Neutrophil (primary cell): ENCODE measurements around the gene CDK5.

ENCODE experiments used
- H3K27ac ChIP-seq: fragments of 200-600 bp; sonication (generic); 2 replicates; pipeline ENCODE4 v1.5.1; 2016; ENCODE audit warnings: mild to moderate bottlenecking, moderate library complexity
- H3K27me3 ChIP-seq: fragments of 200-600 bp; sonication (generic); 2 replicates; pipeline ENCODE4 v1.6.0; 2016; ENCODE audit warnings: mild to moderate bottlenecking
- H3K36me3 ChIP-seq: fragments of 200-600 bp; sonication (generic); 2 replicates; pipeline ENCODE4 v1.5.1; 2017
- H3K4me1 ChIP-seq, 2 experiments: fragments of 200-600 bp in 1 of 2; sonication (generic) in 1 of 2; 1 replicate in 1 of 2; 2 replicates in 1 of 2; pipeline versions ENCODE4 v1.5.1 to v1.6.1; 2013 to 2016; ENCODE audit warnings: low read depth in 1 of 2, low read length in 1 of 2, mild to moderate bottlenecking in 1 of 2, moderate library complexity in 1 of 2; ENCODE audit not compliant: control insufficient read depth in 1 of 2, insufficient read depth in 1 of 2
- H3K4me3 ChIP-seq, 2 experiments: fragments of 200-600 bp in 1 of 2; sonication (generic) in 1 of 2; 1 replicate in 1 of 2; 2 replicates in 1 of 2; pipeline ENCODE4 v1.5.1; 2013 to 2016; ENCODE audit warnings: low read depth in 1 of 2, low read length in 1 of 2, mild to moderate bottlenecking in 1 of 2, moderate library complexity in 1 of 2
- H3K9me3 ChIP-seq: fragments of 200-600 bp; sonication (generic); 2 replicates; pipeline ENCODE4 v1.5.1; 2016
- CTCF ChIP-seq: fragments of 200-600 bp; sonication (generic); IDR thresholded peaks from 2 replicates; pipeline ENCODE4 v1.5.1; 2016; ENCODE audit warnings: antibody characterized with exemption

Gene CDK5

GRCh38 chr7:151081170-151082101 lies 23.7 kb upstream of the CDK5 start:
- Histone ChIP-seq H3K9me3 (no peaks in the 10 kb centered on the region), H3K36me3 (peaks cover 17% of the 10 kb centered on the region), H3K4me3 (peak overlapping the region; percentile 79 to 99), H3K27ac (peak overlapping the region; percentile 82), H3K4me1 (peaks cover 39 to 48% of the 10 kb centered on the region in 2 experiments), H3K27me3 (peaks cover 24% of the 10 kb centered on the region)
- TF ChIP-seq CTCF: no peak

GRCh38 chr7:151080522-151081169 lies 22.9 kb upstream of the CDK5 start, which contains the start of gene FASTK:
TSS of gene FASTK (minus strand) at chr7:151080809. CDS start at chr7:151080766, 43 bp downstream.
- Histone ChIP-seq H3K4me1 (peaks cover 35 to 44% of the 10 kb centered on the region in 2 experiments), H3K27ac (peak within 1 kb of the TSS; percentile 82), H3K36me3 (peaks cover 25% of the 10 kb centered on the region), H3K9me3 (no peaks in the 10 kb centered on the region), H3K4me3 (peak within 1 kb of the TSS; percentile 79 to 99), H3K27me3 (peaks cover 20% of the 10 kb centered on the region)
- peak; percentile 26 for TF ChIP-seq CTCF

- no peak for TF ChIP-seq CTCF
- H3K9me3 ChIP-seq: no peaks in the 10 kb centered on the region
- H3K4me3 ChIP-seq: peak overlapping the region; percentile 79 to 99
- peak overlapping the region; percentile 82 for H3K27ac ChIP-seq
- peaks cover 14% of the 10 kb centered on the region for H3K27me3 ChIP-seq
- peaks cover 33 to 41% of the 10 kb centered on the region in 2 experiments for H3K4me1 ChIP-seq
- H3K36me3 ChIP-seq: peaks cover 30% of the 10 kb centered on the region
Observed at GRCh38 chr7:151080067-151080521, 22.4 kb upstream of the CDK5 start.

- peaks cover 7% of the 10 kb centered on the region for H3K27me3 ChIP-seq
- no peak overlapping the region for H3K27ac ChIP-seq
- H3K4me1 ChIP-seq: peaks cover 33 to 41% of the 10 kb centered on the region in 2 experiments
Observed at GRCh38 chr7:151079199-151079910, 21.7 kb upstream of the CDK5 start.

More at GRCh38 chr7:151079199-151079910, 21.7 kb upstream of the CDK5 start:
- Histone ChIP-seq H3K4me3 (peak overlapping the region; percentile 79 to 99), H3K36me3 (peaks cover 37% of the 10 kb centered on the region), H3K9me3 (no peaks in the 10 kb centered on the region)
- no peak for TF ChIP-seq CTCF
